MCF 10A (cell line): Measurements from ENCODE around the gene SLC2A1. TPM values are rescaled to one million over a fixed set of nuclear protein-coding genes. Genes with fewer than 3 reads are reported as not detected.

Experiments
- BruUV-seq: library from RNA; stranded (reverse); fragments of 400-500 nt; replicated peaks from 2 replicates; lab custom pipeline; 2021; lab: Mats Ljungman, UMichigan
- CTCF ChIA-PET: fragments of 300-600 bp; sonication (Branson Sonifier 250); formaldehyde crosslinking; extraction: SDS; loops from one replicate; lab custom pipeline; 2021; ENCODE audit warnings: antibody characterized with exemption, inconsistent platforms; lab: Yijun Ruan, JAX
- POLR2A ChIA-PET: fragments of 300-600, 350-650 bp; sonication (Branson Sonifier 250); formaldehyde crosslinking; extraction: SDS; loops from one replicate; lab custom pipeline; 2020; ENCODE audit warnings: antibody characterized with exemption, inconsistent platforms; lab: Yijun Ruan, JAX
- DNase-seq: peaks from one replicate; pipeline ENCODE4 v3.0.0-alpha.2; 2018; ENCODE audit not compliant: unreplicated experiment
- H3K27ac Mint-ChIP-seq: one replicate; pipeline ENCODE4 v1.8.0; 2022; ENCODE audit warnings: mild to moderate bottlenecking, low read depth, mixed read lengths; ENCODE audit not compliant: unreplicated experiment
- H3K27me3 Mint-ChIP-seq: one replicate; pipeline ENCODE4 v1.8.0; 2022; ENCODE audit warnings: mixed read lengths; ENCODE audit not compliant: insufficient read depth, unreplicated experiment
- H3K36me3 Mint-ChIP-seq: one replicate; pipeline ENCODE4 v1.8.0; 2022; ENCODE audit warnings: mild to moderate bottlenecking, moderate library complexity, mixed read lengths; ENCODE audit not compliant: insufficient read depth, unreplicated experiment
- H3K4me1 Mint-ChIP-seq: one replicate; pipeline ENCODE4 v1.8.0; 2022; ENCODE audit warnings: mixed read lengths; ENCODE audit not compliant: insufficient read depth, unreplicated experiment
- H3K4me3 Mint-ChIP-seq: one replicate; pipeline ENCODE4 v1.8.0; 2022; ENCODE audit warnings: mild to moderate bottlenecking, moderate library complexity, mixed read lengths; ENCODE audit not compliant: unreplicated experiment
- H3K9me3 Mint-ChIP-seq: one replicate; pipeline ENCODE4 v1.8.0; 2022; ENCODE audit warnings: mixed read lengths; ENCODE audit not compliant: unreplicated experiment
- CTCF ChIP-seq: fragments of 200-600 bp; IDR thresholded peaks from one replicate; pipeline ENCODE4 v1.8.0; 2022; ENCODE audit warnings: antibody characterized with exemption, mild to moderate bottlenecking; ENCODE audit not compliant: unreplicated experiment
- intact Hi-C: fragments of 100-400 bp; cut with micrococcal nuclease; formaldehyde crosslinking; loops from 2 replicates; pipeline ENCODE4 v1.14.1; 2022
- total RNA-seq: library from RNA; stranded (reverse); gene quantifications from 2 replicates; pipeline ENCODE4 v1.2.3, GENCODE V29; 2022

Gene SLC2A1
- total RNA-seq, 1 experiment from 2014 or later, result 87.5 TPM

GRCh38 chr1:42968654-42969053, 10.0 kb upstream of the SLC2A1 start:
- Mint-ChIP-seq H3K27me3 (no peaks in the 10 kb centered on the region), H3K9me3 (no peaks in the 10 kb centered on the region), H3K27ac (no peak overlapping the region), H3K4me3 (no peak overlapping the region), H3K4me1 (peaks cover 19% of the 10 kb centered on the region), H3K36me3 (peaks cover 8% of the 10 kb centered on the region)
- POLR2A ChIA-PET, result interaction anchor here (0.6 to 1.0 kb wide), 2 partner anchors 53 to 270 kb away, joined by 5 read pairs; no protein-coding TSS in a partner anchor
- TF ChIP-seq CTCF, result no peak
- intact Hi-C loops, result no loop called here
- no peak for DNase-seq
- CTCF ChIA-PET, result no interaction called here
- BruUV-seq, result no TSS peak

GRCh38 chr1:42966688-42967612, 8.3 kb upstream of the SLC2A1 start:
- no peaks in the 10 kb centered on the region for H3K27me3 Mint-ChIP-seq
- BruUV-seq, result no TSS peak
- peak overlapping the region; percentile 86 for H3K27ac Mint-ChIP-seq
- peak overlapping the region; percentile 56 for H3K4me3 Mint-ChIP-seq
- ChIA-PET POLR2A (interaction anchor here (0.6 to 16.8 kb wide), 15 partner anchors 8 to 107 kb away, joined by 3 to 403 read pairs (median 5); partner anchors contain the start of gene SLC2A1), CTCF (interaction anchor here (0.8 to 2.2 kb wide), 3 partner anchors 25 to 80 kb away, joined by 3 to 6 read pairs (median 3); no protein-coding TSS in a partner anchor)
- no peak for TF ChIP-seq CTCF
- intact Hi-C loops, result no loop called here
- no peaks in the 10 kb centered on the region for H3K9me3 Mint-ChIP-seq
- no peaks in the 10 kb centered on the region for H3K36me3 Mint-ChIP-seq
- peak; percentile 97 for DNase-seq
- H3K4me1 Mint-ChIP-seq, result peaks cover 33% of the 10 kb centered on the region

- ChIA-PET POLR2A (interaction anchor here (0.9 to 16.8 kb wide), 3 partner anchors 26 to 56 kb away, joined by 4 to 403 read pairs (median 100); no protein-coding TSS in a partner anchor), CTCF (interaction anchor here (0.6 to 2.2 kb wide), 3 partner anchors 24 to 88 kb away, joined by 3 to 6 read pairs (median 3); no protein-coding TSS in a partner anchor)
- Mint-ChIP-seq H3K36me3 (no peaks in the 10 kb centered on the region), H3K27me3 (no peaks in the 10 kb centered on the region), H3K27ac (no peak overlapping the region), H3K4me3 (no peak overlapping the region), H3K9me3 (no peaks in the 10 kb centered on the region), H3K4me1 (peaks cover 49% of the 10 kb centered on the region)
- intact Hi-C loops, result no loop called here
- DNase-seq, result no peak
- BruUV-seq, result no TSS peak
- TF ChIP-seq CTCF, result no peak
These were observed 6.7 kb upstream of the SLC2A1 start for GRCh38 chr1:42965378-42965777.
